ENCODE measurements around the gene ANKS1B.

Gene ANKS1B

GRCh38 chr12:98736352-98737321, 1248.1 kb downstream of the ANKS1B start:
- peak; percentile 67 for DNase-seq (ENCODE audit: low spot score)

GRCh38 chr12:98735821-98736220, 1248.9 kb downstream of the ANKS1B start:
- no peak for DNase-seq (ENCODE audit: low spot score)

- no peak for DNase-seq (ENCODE audit: low spot score)
Observed at GRCh38 chr12:98733667-98734350, 1250.9 kb downstream of the ANKS1B start.

- no peak for DNase-seq (ENCODE audit: low spot score)
Observed at GRCh38 chr12:98730412-98730811, 1254.3 kb downstream of the ANKS1B start.

- DNase-seq (ENCODE audit: low spot score): no peak
Observed at GRCh38 chr12:98727196-98727595, 1257.5 kb downstream of the ANKS1B start.

GRCh38 chr12:98725476-98726247, 1259.1 kb downstream of the ANKS1B start:
- no peak for DNase-seq (ENCODE audit: low spot score)

GRCh38 chr12:98724384-98725155, 1260.2 kb downstream of the ANKS1B start:
- DNase-seq (ENCODE audit: low spot score): no peak

- no peak for DNase-seq (ENCODE audit: low spot score)
Observed at GRCh38 chr12:98721204-98721702, 1263.5 kb downstream of the ANKS1B start.

GRCh38 chr12:98719515-98720504, 1264.9 kb downstream of the ANKS1B start:
- no peak for DNase-seq (ENCODE audit: low spot score)

- DNase-seq (ENCODE audit: low spot score): no peak
Observed at GRCh38 chr12:98714426-98714825, 1270.3 kb downstream of the ANKS1B start.

GRCh38 chr12:98709022-98709421, 1275.7 kb downstream of the ANKS1B start:
- no peak for DNase-seq (ENCODE audit: low spot score)

- no peak for DNase-seq (ENCODE audit: low spot score)
Observed at GRCh38 chr12:98701166-98701565, 1283.6 kb downstream of the ANKS1B start.

GRCh38 chr12:98699586-98699985, 1285.2 kb downstream of the ANKS1B start:
- DNase-seq (ENCODE audit: low spot score): no peak

- peak; percentile 62 for DNase-seq (ENCODE audit: low spot score)
Observed at GRCh38 chr12:98698603-98699463, 1285.9 kb downstream of the ANKS1B start.

GRCh38 chr12:98697209-98697608, 1287.5 kb downstream of the ANKS1B start:
- no peak for DNase-seq (ENCODE audit: low spot score)

- no peak for DNase-seq (ENCODE audit: low spot score)
Observed at GRCh38 chr12:98696036-98696646, 1288.6 kb downstream of the ANKS1B start.

- no peak for DNase-seq (ENCODE audit: low spot score)
Observed at GRCh38 chr12:98691351-98691750, 1293.4 kb downstream of the ANKS1B start.

- DNase-seq (ENCODE audit: low spot score): no peak
Observed at GRCh38 chr12:98686603-98687002, 1298.1 kb downstream of the ANKS1B start.
